Neuronal stem cell (in vitro differentiated cells): ENCODE results near the gene BUD31.

Source experiments
- DNase-seq: peaks from one replicate; pipeline ENCODE4 v3.0.0-alpha.2; 2013; ENCODE audit warnings: low spot score
- H2AFZ ChIP-seq: one replicate; pipeline ENCODE4 v1.6.1; 2013; ENCODE audit warnings: mild to moderate bottlenecking, low read length, inconsistent platforms
- H2AK5ac ChIP-seq: 2 replicates; pipeline ENCODE4 v1.6.1; 2013; ENCODE audit warnings: low read depth, mild to moderate bottlenecking, inconsistent platforms, low read length, moderate library complexity, mixed read lengths
- H2BK120ac ChIP-seq: 2 replicates; pipeline ENCODE4 v1.6.1; 2013; ENCODE audit warnings: low read depth, mild to moderate bottlenecking, inconsistent platforms, low read length, moderate library complexity, mixed read lengths
- H2BK12ac ChIP-seq: one replicate; pipeline ENCODE4 v1.6.1; 2013; ENCODE audit warnings: low read length, inconsistent platforms
- H2BK15ac ChIP-seq: 2 replicates; pipeline ENCODE4 v1.6.1; 2013; ENCODE audit warnings: mild to moderate bottlenecking, low read length, inconsistent platforms, mixed read lengths
- H2BK5ac ChIP-seq: one replicate; pipeline ENCODE4 v1.6.1; 2013; ENCODE audit warnings: inconsistent platforms, mild to moderate bottlenecking, low read length, moderate library complexity
- H3K14ac ChIP-seq: one replicate; pipeline ENCODE4 v1.6.1; 2013; ENCODE audit warnings: low read length, inconsistent platforms
- H3K18ac ChIP-seq: 2 replicates; pipeline ENCODE4 v1.6.1; 2013; ENCODE audit warnings: low read length, inconsistent platforms
- H3K23ac ChIP-seq: 2 replicates; pipeline ENCODE4 v1.6.1; 2013; ENCODE audit warnings: low read depth, mild to moderate bottlenecking, mixed read lengths, low read length, inconsistent platforms; ENCODE audit not compliant: poor library complexity
- H3K27ac ChIP-seq: replicated peaks from 3 replicates; pipeline ENCODE4 v1.5.1; 2013; ENCODE audit warnings: low read length, inconsistent platforms
- H3K27me3 ChIP-seq, 3 experiments: 2 replicates each; pipeline ENCODE4 v1.6.1; 2013; ENCODE audit warnings: low read length in 3 of 3, mild to moderate bottlenecking in 2 of 3, inconsistent platforms in 1 of 3, low read depth in 1 of 3, mixed read lengths in 1 of 3, moderate library complexity in 1 of 3; ENCODE audit not compliant: control insufficient read depth in 3 of 3, insufficient read depth in 3 of 3
- H3K36me3 ChIP-seq, 2 donors: replicated peaks in 1 of 2; 2 replicates each; pipeline ENCODE4 v1.6.1; 2013; ENCODE audit warnings: low read length in 2 of 2; ENCODE audit not compliant: control insufficient read depth in 2 of 2, insufficient read depth in 2 of 2
- H3K4ac ChIP-seq: 2 replicates; pipeline ENCODE4 v1.6.1; 2013; ENCODE audit warnings: inconsistent platforms, mild to moderate bottlenecking, low read length, moderate library complexity
- H3K4me1 ChIP-seq, 2 donors: 1 replicate in 1 of 2; 2 replicates in 1 of 2; pipeline ENCODE4 v1.6.1; 2013; ENCODE audit warnings: low read length in 2 of 2, low read depth in 1 of 2; ENCODE audit not compliant: control insufficient read depth in 2 of 2, insufficient read depth in 1 of 2
- H3K4me2 ChIP-seq: one replicate; pipeline ENCODE4 v1.6.1; 2013; ENCODE audit warnings: mild to moderate bottlenecking, low read length, inconsistent platforms; ENCODE audit not compliant: insufficient read depth, poor library complexity, severe bottlenecking
- H3K4me3 ChIP-seq, 2 donors: 2 replicates each; pipeline ENCODE4 v1.5.1; 2013; ENCODE audit warnings: low read length in 2 of 2, mild to moderate bottlenecking in 2 of 2, inconsistent platforms in 1 of 2, moderate library complexity in 1 of 2
- H3K79me1 ChIP-seq: one replicate; pipeline ENCODE4 v1.6.1; 2013; ENCODE audit warnings: low read depth, mild to moderate bottlenecking, inconsistent platforms, low read length, moderate library complexity
- H3K9ac ChIP-seq: one replicate; pipeline ENCODE4 v1.6.1; 2013; ENCODE audit warnings: mild to moderate bottlenecking, low read depth, low read length, inconsistent platforms; ENCODE audit not compliant: poor library complexity
- H3K9me3 ChIP-seq, 2 donors: replicated peaks in 1 of 2; 2 replicates each; pipeline versions ENCODE3 to v1.6.1; 2013; ENCODE audit warnings: low read length in 2 of 2, mild to moderate bottlenecking in 2 of 2, inconsistent platforms in 1 of 2, low read depth in 1 of 2, mixed read lengths in 1 of 2, moderate library complexity in 1 of 2; ENCODE audit not compliant: control insufficient read depth in 2 of 2, insufficient read depth in 1 of 2
- H4K8ac ChIP-seq: one replicate; pipeline ENCODE4 v1.6.1; 2013; ENCODE audit warnings: low read depth, mild to moderate bottlenecking, inconsistent platforms, low read length, moderate library complexity
- H4K91ac ChIP-seq: one replicate; pipeline ENCODE4 v1.6.1; 2013; ENCODE audit warnings: low read length, low read depth, mild to moderate bottlenecking, inconsistent platforms; ENCODE audit not compliant: poor library complexity
- WGBS, 2 donors: extraction: QIAGEN DNeasy Blood & Tissue Kit; methylation state at CpG; one replicate each; pipeline ENCODE4 v1.1.7; 2013; ENCODE audit warnings: missing lambda C conversion rate in 2 of 2, mixed read lengths in 1 of 2; ENCODE audit not compliant: insufficient read length in 2 of 2, insufficient replicate concordance in 1 of 2; ENCODE audit errors: extremely low coverage in 2 of 2; 5-methylcytosine and 5-hydroxymethylcytosine counted together

BUD31 gene

GRCh38 chr7:99374111-99375064, 34.4 kb upstream of the BUD31 start, which contains the start of gene ARPC1B:
TSS of gene ARPC1B (plus strand) at chr7:99374730. CDS start at chr7:99385715, 10,985 bp downstream.
- peaks cover 0 to 8% of the 10 kb centered on the region in 2 donors for H3K36me3 ChIP-seq
- peak within 1 kb of the TSS; percentile 88 for H3K9ac ChIP-seq
- no peak within 1 kb of the TSS for H4K8ac ChIP-seq
- H3K23ac ChIP-seq = peak within 1 kb of the TSS; percentile 85
- H3K9me3 ChIP-seq = no peaks in the 10 kb centered on the region
- no peak within 1 kb of the TSS for H2BK120ac ChIP-seq
- H3K14ac ChIP-seq = peak within 1 kb of the TSS; percentile 89
- no peak within 1 kb of the TSS for H4K91ac ChIP-seq
- no peaks in the 10 kb centered on the region for H3K27me3 ChIP-seq
- H3K4me1 ChIP-seq = peaks cover 0 to 6% of the 10 kb centered on the region in 2 donors
- peak within 1 kb of the TSS; percentile 53 for H2BK5ac ChIP-seq
- H2BK12ac ChIP-seq = no peak within 1 kb of the TSS
- no peak within 1 kb of the TSS for H2BK15ac ChIP-seq
- H3K4me2 ChIP-seq = peak within 1 kb of the TSS; percentile 93
- peak within 1 kb of the TSS; percentile 57 to 94 for H3K4me3 ChIP-seq
- WGBS, 2 donors = no CpG with 5 or more reads among the region's 95 CpGs
- H3K4ac ChIP-seq = no peak within 1 kb of the TSS
- peak; percentile 67 for DNase-seq
- H2AK5ac ChIP-seq = peak within 1 kb of the TSS; percentile 46
- peak within 1 kb of the TSS; percentile 92 for H3K18ac ChIP-seq
- H2AFZ ChIP-seq = peak within 1 kb of the TSS; percentile 99
- no peak within 1 kb of the TSS for H3K27ac ChIP-seq
- H3K79me1 ChIP-seq = no peaks in the 10 kb centered on the region

- H4K91ac ChIP-seq = no peak overlapping the region
- no peaks in the 10 kb centered on the region for H3K79me1 ChIP-seq
- no peak overlapping the region for H2BK12ac ChIP-seq
- H3K4me2 ChIP-seq = peak overlapping the region; percentile 93
- H3K4ac ChIP-seq = no peak overlapping the region
- no peak overlapping the region for H2BK120ac ChIP-seq
- no peak overlapping the region for H4K8ac ChIP-seq
- no peak overlapping the region for H2BK15ac ChIP-seq
- peak overlapping the region; percentile 53 for H2BK5ac ChIP-seq
- peak overlapping the region; percentile 99 for H2AFZ ChIP-seq
- H3K36me3 ChIP-seq = peaks cover 0 to 6% of the 10 kb centered on the region in 2 donors
- H3K27ac ChIP-seq = no peak overlapping the region
- no peaks in the 10 kb centered on the region for H3K9me3 ChIP-seq
- no peak for DNase-seq
- peak overlapping the region; percentile 57 to 94 for H3K4me3 ChIP-seq
- peak overlapping the region; percentile 88 for H3K9ac ChIP-seq
- H3K18ac ChIP-seq = peak overlapping the region; percentile 92
- H3K27me3 ChIP-seq = no peaks in the 10 kb centered on the region
- peaks cover 1 to 6% of the 10 kb centered on the region in 2 donors for H3K4me1 ChIP-seq
- H3K23ac ChIP-seq = peak overlapping the region; percentile 85
- H2AK5ac ChIP-seq = no peak overlapping the region
- H3K14ac ChIP-seq = no peak overlapping the region
- no CpG with 5 or more reads among the region's 58 CpGs for WGBS, 2 donors
Measured at GRCh38 chr7:99375070-99375807, 33.5 kb upstream of the BUD31 start.

GRCh38 chr7:99379043-99379577, 29.7 kb upstream of the BUD31 start:
- Histone ChIP-seq H3K9me3 (no peaks in the 10 kb centered on the region), H3K4me2 (no peak overlapping the region), H3K23ac (no peak overlapping the region), H3K36me3 (peaks cover 2 to 4% of the 10 kb centered on the region in 2 donors), H2BK15ac (no peak overlapping the region), H3K14ac (no peak overlapping the region), H2AFZ (no peak overlapping the region), H3K79me1 (peaks cover 4% of the 10 kb centered on the region), H3K4ac (no peak overlapping the region), H3K9ac (no peak overlapping the region), H4K91ac (no peak overlapping the region), H2BK5ac (no peak overlapping the region), H3K18ac (no peak overlapping the region), H3K27ac (no peak overlapping the region), H2BK12ac (no peak overlapping the region), H4K8ac (no peak overlapping the region), H2AK5ac (no peak overlapping the region), H3K4me1 (peaks cover 0 to 11% of the 10 kb centered on the region in 2 donors), H2BK120ac (no peak overlapping the region), H3K27me3 (no peaks in the 10 kb centered on the region), H3K4me3 (no peak overlapping the region)
- no peak for DNase-seq
- WGBS, 2 donors = no CpG with 5 or more reads among the region's 7 CpGs
